GM20000 (cell line): ENCODE data around the gene SNRPA1.

Experiments used
- DNase-seq: peaks from one replicate; pipeline ENCODE4 v3.0.0; 2012; ENCODE audit warnings: low spot score
- TF ChIP-seq, protein P1 (sequence below): IDR thresholded peaks from 2 replicates; pipeline ENCODE4 v1.5.1; 2012; ENCODE audit warnings: mild to moderate bottlenecking, control low read depth; ENCODE audit errors: extremely low read depth, missing control alignments

Gene SNRPA1

DNA sequence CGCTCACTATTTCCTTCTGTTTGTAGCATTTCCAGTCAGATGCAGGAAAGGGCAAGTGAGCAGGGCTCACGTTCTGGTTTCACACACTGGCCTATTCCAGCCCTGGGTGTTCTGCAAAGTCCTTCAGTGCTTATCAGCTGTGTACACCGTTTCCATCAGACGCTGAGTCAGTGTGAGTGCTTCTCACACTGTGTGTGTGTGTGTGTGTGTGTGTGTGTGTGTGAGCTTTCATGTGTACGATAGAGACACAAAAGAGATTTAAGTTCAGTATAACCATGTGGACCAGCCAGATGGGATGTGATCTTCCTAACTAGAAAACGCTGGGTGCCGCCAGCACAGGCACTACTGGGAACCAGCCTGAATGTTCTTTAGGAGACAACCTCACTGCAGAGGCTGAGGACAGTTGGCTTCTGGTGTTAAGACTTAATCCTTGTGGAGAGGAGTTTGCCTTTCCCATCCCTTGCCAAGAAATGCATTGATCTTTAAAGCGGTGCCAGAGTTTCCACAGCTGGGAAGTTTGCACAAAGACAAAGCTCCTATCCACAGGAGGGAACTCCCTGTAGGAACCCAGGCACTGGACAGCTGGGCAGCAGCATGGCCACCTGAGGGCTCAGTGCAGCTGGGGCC, 39.3 kb downstream of the SNRPA1 start:
- TF ChIP-seq, protein P1, sequence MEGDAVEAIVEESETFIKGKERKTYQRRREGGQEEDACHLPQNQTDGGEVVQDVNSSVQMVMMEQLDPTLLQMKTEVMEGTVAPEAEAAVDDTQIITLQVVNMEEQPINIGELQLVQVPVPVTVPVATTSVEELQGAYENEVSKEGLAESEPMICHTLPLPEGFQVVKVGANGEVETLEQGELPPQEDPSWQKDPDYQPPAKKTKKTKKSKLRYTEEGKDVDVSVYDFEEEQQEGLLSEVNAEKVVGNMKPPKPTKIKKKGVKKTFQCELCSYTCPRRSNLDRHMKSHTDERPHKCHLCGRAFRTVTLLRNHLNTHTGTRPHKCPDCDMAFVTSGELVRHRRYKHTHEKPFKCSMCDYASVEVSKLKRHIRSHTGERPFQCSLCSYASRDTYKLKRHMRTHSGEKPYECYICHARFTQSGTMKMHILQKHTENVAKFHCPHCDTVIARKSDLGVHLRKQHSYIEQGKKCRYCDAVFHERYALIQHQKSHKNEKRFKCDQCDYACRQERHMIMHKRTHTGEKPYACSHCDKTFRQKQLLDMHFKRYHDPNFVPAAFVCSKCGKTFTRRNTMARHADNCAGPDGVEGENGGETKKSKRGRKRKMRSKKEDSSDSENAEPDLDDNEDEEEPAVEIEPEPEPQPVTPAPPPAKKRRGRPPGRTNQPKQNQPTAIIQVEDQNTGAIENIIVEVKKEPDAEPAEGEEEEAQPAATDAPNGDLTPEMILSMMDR, result no peak
- no peak for DNase-seq

DNA sequence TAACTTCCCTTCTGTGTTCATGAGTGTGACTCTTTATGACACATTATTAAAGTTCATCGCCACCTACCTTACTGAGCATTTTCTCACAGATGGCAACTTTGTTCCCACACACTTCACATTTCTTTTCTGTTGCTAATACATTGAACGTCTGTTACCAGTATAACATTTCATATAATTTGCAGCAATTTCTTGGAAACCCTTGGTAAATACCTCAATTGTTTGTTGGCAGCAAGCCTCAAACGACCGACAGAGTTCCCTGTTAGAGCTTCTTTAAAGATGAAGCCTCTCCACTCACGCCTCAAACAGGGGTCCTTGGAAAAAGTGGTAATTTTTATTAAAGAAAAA, 40.0 kb downstream of the SNRPA1 start:
- no peak for DNase-seq
- TF ChIP-seq, protein P1, result no peak

DNA sequence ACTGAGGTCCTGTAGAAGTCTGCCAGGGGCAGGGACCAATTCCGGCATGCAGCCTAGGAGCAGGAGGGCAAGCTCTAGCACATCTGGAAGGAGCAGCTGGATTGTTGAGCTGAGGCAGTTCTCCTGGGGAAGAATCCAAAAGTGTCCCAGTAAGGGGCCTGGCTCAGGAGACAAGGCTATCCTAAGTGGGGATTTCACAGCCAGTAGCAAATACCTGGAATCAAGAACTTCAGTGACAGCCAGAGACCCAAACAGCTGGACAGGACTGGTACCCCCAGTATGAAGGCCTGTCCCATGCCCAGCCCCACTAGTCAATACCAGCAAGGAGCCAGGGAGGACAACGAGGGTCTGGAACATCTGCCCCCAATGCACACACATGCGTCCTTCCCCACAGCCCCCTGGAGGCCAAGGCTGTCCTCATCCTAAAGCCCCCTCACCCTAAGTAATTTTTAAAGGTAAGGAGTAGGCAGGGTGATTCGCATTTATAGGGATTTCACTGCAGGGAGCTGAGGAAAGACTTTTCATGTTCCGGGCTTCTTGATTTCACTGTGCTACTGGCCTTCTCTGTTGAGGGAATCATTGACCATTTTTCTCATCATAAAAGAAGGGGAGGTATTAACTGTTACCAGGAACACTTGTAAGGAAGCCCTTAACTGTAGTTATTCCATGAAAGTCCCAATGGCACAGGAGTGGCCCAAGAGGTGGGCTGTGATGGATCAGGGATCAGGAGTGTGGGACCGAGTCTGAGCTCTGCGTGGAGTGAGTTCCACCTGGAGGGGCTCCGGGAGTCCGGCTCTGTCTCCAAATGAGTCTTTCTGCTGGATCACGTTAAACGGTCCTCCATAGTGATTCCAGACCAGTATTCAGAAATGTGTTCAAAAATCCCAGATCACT, 40.6 kb downstream of the SNRPA1 start:
- TF ChIP-seq, protein P1, result no peak
- no peak for DNase-seq

DNA sequence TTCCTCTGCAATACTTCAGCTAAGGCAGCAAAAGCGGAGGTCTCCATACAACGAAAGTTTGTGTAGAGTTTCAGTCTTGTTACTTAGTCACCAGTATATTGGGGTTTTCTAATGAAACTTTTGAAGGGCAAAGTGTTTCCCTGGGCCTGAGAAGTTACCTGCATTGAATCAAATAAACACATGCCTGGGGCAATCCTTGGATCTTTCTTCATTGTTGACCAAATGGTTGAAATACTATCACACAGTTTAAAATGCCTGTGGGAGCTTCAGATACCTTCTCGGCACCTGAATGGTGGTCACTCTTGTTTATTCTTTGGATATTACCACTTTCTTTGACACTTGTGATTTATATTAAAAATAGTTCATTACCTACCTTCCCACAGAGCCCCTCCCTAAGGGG, 42.2 kb downstream of the SNRPA1 start:
- TF ChIP-seq, protein P1, result no peak
- DNase-seq, result no peak

DNA sequence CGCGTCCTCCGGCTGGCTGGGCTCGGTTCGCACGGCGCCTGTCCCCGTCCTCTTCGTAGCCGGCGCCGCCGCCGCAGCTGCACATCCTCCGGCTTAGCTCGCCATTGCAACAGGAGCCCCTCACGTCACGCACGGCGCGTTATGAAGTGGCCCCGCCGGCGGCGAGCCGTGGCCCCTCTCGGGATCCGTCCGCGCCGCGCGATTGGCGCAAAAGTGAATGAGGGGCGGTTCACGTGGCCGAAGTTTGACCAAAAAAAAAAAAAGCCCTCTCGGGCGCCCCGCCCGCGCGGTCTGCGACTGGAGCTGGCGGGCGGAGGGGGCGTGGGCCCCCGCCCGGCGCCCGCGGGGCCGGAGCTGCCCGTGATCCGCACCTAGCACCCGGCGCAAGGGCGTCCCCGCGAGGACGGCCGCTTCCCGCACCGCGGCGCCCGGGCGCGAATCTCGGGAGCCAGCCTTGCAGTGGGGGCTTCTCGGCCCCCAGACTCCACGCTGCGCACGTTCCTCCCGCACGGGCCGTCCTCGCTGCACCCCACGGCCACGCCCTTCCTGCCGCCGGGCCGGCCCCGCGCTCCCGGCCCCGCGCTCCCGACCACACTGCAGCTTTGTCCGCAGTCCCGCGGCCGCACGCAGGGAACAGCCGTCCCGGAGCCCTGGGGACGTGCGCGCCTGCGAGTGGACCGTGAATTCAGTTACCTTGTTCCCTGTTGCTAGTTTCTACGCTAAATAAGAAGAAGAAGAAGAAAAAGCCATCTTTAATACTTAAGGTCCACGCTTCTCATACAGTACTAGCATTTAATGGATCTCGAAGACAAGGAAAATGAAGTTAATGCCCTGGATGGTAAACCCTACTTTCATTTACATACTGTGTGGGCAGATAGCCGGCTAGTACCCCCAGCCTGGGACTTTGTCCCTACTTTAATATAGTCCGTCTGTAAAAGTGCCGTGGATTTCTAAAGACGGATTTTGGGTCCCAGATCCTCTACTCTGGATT, 42.9 kb downstream of the SNRPA1 start, which contains the start of gene CHSY1:
Gene CHSY1, minus strand, starts transcription at position 219 of the 991 bp plus-strand sequence. CDS start 592 bp downstream, outside the sequence.
- TF ChIP-seq, protein P1, result no peak
- DNase-seq, result peak; percentile 94

DNA sequence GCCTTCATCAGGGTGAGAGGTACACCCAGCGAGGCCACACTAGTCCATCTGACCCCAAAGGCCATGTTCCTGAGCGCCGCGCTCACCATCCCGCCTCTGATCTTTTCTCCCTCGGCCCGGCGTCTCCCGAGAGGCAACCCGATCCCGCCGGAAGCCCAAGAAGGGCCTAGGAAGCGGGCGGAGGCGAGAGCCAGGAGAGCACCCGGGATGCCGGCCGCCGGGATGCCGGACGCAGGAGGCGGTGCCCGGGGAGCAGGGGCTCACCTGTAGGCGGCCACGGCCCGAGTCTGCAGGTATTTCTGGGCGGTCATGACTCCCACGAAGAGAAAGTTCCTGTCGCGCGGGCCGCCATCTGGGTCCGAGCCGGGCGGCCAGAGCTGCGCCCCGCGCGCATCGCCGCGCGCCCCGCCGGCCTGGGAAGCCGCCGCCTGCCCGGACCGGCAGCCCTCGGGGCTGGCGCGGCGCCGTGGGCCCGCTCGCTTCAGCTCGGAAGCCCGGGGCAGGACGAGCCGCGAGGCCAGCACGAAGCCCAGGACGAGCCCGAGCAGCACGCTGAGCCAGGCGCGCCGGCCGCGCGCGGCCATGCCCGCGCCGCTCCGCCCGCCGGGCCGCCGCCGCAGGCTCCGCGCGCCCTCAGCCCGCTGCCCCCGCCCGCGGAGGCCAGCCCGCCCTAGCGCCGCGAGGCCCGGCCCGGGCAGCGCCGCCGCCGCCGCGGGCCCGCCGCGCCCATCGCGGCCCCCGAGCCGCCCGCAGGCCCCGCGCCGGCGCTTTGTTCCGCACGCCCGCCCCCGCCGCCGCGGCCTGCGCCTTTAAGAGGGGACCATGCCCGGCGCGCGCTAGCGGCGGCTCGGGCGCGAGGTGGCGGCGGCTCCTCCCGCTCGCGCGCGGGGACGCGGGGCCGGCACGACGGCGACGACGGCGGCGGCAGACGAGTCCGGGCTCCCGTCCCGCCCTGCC, 43.9 kb downstream of the SNRPA1 start:
- TF ChIP-seq, protein P1, result no peak
- DNase-seq, result no peak
